SK-N-MC (cell line): Measurements from ENCODE around the gene TIAL1.

Experiments
- EZH2 ChIP-seq: fragments of 200-600 bp; sonication (generic); IDR thresholded peaks from one replicate; pipeline ENCODE4 v1.6.1; 2017; ENCODE audit warnings: antibody characterized with exemption
- FOXP2 ChIP-seq: optimal IDR thresholded peaks from 2 replicates; pipeline ENCODE3; 2011; ENCODE audit warnings: mild to moderate bottlenecking, moderate library complexity; ENCODE audit not compliant: insufficient read depth; ENCODE audit errors: extremely low read length, control extremely low read depth
- POLR2AphosphoS5 ChIP-seq: IDR thresholded peaks from 2 replicates; pipeline ENCODE4 v1.6.1; 2012; ENCODE audit warnings: mild to moderate bottlenecking, low read depth, low read length, borderline replicate concordance

DNA sequence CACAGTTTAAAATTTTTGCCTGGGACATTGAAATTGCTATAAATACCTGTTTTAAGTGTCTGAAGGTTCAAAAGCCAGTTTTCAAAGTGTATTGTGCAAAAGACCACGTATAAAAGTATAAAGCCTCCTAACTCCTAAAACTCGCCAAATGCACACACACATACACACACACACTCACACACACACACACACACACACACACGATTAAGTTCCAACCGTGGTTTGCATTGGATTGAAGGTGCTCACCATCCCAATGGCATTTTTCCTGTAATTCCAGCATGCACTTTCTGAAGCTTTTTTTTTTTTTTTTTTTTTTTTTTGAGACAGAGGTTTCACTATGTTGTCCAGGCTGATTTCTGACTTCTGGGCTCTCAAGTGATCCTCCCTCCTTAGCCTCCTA is 51.5 kb downstream of the TIAL1 start:
- TF ChIP-seq EZH2 (no peak), POLR2AphosphoS5 (no peak), FOXP2 (no peak)
